HG02973 (cell line): ENCODE data around the gene PHF21A.

Experiments used
- ATAC-seq: cut with Tn5 transposase; IDR thresholded peaks from one replicate; pipeline ENCODE4 v1.9.1; 2021; ENCODE audit warnings: moderate library complexity; ENCODE audit not compliant: unreplicated experiment

PHF21A gene

DNA sequence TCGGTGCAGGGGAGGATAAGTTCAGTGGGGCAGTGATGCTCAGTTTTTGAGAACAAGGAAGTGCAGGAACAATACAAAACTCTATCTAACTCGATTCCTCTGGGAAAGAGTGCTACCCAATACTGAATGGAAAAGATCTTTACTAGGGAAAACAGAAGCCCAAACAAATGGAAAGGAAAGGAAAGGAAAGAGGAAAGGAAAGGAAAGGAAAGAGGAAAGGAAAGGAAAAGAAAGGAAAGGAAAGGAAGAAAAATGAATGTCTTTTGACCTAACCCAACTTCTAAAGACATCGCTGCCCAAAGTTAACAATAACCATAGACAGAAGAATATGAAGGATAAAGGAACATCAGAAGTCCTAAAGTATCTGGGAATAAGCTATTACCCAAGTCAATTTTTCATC is 41.6 kb downstream of the PHF21A start:
- no peak for ATAC-seq

DNA sequence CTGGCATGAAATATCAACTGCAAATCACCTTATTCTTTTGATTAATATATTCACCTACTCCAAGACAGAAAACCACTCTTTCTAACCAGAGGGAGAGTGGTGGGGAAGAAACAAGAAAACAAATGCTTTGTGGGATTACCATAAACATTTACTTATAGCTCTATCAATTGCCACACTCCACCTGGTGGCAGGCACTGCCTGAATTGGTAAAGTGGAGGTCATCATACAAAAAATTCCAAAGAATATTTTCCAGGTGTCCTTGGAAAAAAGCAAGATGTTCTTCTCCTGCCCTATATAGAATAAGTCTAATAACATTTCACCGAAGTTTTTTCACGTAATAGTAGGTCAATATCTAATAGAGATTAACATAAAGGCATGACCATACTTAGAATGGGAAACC is 45.3 kb downstream of the PHF21A start:
- no peak for ATAC-seq

DNA sequence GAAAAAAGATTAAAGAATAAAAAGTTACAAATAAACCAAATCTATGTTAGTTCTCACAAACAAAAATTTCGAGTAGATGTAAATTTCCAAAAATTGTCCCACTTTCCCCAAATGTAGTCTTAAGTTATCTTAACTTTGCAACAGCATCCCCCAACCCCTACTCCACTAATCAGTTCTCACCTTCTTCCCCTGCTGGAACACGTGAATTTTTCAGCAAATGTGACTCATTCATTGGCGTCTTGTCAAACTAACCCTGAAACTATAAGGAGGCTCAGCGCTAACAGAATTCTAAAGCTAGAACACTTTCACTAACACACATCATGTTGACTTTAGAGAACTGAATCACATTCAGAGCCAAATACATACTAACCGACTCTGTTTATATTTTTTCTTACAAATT is 46.1 kb downstream of the PHF21A start:
- ATAC-seq, result no peak

DNA sequence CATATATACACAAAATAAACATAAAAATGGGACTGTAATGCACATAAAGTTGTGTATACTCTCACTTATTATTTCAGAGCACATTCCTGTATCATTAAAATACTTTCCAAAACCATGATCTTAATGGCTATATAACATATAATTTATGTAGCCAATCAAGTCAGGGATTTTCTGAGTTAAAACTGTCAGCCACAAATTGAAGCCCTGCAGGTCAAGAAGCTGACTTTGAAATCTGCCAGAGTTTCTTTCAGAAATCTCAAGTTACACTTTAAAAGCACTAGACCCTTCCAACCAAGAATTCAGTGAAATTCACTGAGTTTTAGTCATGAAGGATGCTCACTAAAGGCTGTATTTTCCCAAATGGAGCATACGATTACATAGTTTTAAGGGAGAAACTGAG is 47.6 kb downstream of the PHF21A start:
- no peak for ATAC-seq

DNA sequence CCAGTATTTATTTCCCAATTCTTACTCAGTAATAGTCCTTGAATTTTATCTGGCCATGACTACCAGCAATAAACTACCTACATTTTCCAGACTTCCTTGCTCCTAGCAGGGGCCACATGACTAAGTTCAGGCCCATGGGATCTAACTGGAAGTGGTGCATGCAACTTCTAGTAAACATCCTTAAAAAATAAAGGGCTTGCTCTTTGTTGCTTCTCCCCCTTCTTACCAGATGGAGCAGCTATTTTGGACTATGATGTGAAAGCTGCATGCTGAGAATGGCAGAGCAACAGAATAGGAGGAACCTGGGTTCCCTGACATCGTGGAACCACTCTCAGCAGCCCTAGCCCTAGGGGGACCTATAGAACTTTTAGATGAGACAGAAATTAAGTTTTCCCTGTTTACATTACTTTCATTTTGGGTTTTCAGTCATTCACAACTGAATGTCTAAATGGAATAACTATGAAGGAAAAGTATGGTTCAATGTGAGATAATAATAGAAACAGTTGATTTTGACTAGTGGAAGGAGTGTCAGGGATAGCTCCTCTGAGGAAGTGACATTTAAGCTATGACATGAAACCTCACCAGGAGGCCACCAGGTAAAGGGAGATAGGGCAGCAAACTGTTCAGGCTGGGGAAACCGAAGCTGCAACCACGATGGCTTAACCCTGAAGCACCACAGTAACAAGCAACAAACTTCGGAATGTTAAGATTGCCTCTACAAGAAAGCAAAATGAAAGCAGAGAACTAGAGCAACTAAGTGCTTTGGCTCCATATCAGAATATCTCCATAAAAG is 48.9 kb downstream of the PHF21A start:
- ATAC-seq, result no peak

DNA sequence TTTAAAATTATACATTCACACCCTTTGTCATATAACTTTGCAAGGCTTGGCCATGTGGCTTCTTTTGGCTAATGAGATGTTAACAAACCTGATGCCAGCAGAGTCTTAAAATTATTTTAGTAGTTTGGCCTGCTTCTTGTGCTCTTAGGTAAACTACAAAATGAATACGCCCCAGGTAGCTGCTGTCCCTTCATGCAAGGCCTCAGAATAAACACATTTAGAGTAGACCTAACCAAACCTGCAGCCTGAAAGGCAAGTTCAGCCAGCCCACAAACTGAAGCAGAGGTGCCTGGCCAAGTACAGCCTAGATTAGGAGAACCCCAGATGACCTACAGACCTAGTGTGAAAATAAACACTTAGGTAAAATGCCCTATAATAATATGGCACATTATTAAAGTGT is 50.2 kb downstream of the PHF21A start:
- no peak for ATAC-seq

DNA sequence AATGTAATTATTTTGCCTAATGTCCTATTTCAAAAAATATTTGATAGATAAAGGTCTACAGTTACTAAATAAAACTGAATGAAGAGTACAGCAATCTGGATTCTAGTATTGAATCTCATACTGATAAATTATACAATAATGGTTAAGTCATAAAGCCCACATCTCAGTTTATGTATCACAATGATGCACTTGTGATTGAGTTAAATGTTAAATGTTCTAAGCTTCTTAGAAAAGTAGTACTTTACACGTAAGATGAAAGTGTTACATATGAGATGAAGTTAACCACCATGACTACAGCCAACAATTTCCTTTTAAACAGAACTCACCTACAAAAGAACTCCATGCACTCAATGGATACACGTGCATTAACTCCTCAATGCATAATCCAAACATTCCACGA is 51.7 kb downstream of the PHF21A start:
- ATAC-seq, result no peak

DNA sequence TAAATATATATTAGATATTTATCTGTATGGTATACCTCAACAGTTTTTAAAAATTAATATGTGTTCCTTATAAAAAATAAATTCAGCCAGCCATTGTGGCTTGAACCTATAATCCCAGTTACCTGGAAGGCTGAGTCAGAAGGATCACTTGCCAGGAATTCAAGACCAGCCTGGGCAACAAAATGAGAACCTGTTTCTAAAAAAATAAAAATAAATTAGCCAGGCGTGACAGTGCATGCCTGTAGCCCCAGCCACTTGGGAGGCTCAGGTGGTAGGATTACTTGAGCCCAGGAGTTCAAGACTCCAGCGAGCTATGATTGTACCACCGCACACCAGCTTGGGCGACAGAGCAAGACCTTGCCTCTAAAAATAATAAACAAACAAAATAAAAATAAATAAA is 54.9 kb downstream of the PHF21A start:
- no peak for ATAC-seq

DNA sequence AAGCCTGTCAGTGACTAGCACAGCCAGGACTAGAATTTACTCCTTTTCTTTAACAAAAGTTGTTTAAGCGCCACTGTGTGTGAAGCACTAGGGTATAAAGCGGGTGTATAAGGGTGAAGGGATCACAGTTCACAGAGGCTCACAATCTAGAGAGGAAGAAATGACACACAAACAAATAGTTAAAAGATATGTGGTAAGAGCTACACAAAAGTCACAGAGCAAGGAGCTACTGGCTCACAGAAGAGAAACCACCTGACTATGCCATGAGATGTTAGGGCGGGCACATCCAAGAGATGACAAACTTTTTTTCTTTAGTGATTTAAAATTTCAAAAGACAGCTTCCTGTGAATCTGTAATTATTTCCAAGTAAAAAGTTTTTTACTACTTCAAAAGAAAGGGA is 55.6 kb downstream of the PHF21A start:
- no peak for ATAC-seq

DNA sequence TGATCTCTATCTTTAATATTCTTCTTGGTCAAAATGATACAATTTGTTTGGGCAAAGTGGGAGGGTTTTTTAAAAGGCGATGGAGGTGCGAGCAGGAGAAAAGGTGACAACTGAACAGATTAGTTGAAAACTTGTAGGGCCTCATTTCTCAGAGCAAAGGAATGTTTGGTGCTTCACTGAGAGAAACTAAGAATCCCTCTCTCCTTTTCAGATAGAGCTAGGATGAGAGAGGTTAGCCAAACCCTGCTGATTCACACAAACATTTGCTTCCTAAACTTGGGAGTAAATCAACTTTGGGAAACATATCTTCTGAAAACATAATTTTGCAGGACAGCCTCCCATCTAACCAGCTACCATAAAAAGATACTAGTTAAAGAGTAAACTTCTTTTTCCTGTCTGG is 57.0 kb downstream of the PHF21A start:
- no peak for ATAC-seq

DNA sequence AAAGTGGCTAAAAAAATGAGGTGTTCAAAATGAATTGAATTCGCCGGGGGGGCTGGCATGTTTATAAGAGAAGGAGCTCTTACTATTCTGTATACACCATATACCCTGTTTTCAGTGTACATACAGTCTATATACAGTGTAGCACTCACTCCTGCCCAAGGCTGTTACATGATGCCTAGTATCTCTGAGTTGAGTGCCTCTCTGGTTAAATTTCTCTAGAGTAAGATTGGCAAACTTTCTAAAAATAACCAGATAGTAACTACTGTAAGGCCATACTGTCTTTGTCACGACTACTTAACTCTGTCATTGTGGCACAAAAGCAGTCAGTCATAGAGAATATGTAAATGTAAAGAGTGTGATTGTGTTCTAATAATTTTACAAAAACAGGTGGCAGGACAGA is 58.1 kb downstream of the PHF21A start:
- no peak for ATAC-seq

DNA sequence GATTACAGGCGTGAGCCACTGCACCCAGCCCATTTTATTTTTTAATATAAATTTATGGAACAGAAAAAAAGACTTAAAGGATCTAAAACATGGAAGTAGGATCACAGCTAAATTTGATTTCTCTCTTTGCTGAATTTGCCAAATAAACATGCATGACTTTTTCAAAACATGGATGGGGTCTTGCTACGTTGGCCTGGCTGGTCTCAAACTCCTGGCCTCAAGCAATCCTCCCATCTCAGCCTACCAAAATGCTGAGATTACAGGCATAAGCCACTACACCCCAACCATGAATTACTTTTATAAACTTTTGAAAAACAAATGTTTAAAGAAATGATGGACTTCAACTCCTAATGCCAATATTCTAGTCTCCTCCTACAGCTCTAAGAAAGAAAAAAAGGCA is 61.2 kb downstream of the PHF21A start:
- ATAC-seq, result no peak

DNA sequence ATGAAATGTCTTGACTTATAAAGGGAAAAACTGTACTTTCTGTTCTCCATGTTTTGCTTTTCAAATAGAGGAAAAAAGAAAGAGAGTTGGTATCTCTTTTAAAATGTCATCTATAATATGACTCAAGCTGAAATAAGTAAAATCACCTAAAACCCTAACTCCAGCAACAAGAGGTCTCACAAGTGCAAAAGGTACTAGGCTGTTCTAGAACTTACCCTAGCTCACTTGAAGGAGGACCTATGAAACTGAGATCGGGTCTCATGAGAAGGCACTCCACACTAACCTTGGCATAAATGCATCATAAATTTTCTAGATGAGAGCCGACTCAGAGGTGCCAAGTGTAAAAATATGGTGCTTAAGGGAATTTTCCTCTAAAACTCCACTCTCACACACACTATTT is 63.8 kb downstream of the PHF21A start:
- no peak for ATAC-seq

DNA sequence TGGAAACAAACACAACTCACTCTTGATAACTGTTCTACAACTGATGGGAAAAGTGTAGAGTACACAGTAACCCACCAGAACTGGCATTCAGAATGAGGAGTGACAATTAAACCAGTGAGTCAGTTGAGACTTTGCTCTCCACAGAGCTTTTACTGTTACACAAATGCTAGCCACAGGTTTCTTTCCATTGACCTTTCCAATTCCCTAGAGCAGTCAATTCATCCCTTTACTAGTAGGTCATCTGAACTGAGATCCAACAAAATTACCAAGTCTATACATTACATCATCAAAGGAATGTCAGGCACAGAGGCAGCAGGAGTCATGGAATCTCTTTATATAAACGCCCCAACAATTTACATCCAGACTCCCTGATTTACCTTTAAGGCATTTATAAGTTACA is 65.9 kb downstream of the PHF21A start:
- ATAC-seq, result no peak

DNA sequence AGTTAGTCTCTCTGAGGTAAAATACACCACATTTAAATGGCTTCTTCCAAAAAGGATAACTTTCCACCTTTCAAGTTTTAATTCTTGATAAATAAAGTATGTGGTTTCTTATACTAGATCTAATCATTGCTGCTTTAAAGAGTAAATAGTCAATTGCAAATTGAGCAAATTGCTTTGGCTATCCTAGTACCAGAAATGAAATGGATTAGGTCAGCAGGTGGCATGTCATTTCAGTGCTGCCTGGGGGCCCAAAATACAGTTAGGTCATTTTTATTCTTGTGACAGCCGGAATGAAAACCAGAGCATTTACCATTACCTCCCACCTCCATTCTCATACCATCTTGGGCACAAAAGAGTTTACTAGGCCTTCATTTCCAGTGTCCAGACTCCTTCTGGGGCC is 70.2 kb downstream of the PHF21A start:
- ATAC-seq, result no peak

DNA sequence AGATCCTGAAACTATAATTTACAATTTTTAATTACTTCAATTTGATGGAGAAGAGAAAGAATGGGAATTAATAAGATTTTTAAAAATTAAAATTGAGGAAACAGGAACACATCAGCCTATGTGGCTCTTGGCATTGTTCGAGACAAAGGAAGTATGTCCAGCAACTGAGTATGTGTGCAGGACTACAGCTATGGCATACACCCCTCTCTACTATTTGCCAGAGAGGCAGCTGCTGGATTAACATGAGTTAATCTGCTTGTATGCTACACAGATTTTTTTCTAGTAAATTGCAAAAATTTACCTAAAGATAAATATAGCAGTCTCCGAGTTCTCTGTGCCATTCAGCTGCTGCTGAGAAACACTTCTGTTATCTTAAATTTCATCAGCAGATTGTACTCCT is 70.6 kb downstream of the PHF21A start:
- ATAC-seq, result no peak

DNA sequence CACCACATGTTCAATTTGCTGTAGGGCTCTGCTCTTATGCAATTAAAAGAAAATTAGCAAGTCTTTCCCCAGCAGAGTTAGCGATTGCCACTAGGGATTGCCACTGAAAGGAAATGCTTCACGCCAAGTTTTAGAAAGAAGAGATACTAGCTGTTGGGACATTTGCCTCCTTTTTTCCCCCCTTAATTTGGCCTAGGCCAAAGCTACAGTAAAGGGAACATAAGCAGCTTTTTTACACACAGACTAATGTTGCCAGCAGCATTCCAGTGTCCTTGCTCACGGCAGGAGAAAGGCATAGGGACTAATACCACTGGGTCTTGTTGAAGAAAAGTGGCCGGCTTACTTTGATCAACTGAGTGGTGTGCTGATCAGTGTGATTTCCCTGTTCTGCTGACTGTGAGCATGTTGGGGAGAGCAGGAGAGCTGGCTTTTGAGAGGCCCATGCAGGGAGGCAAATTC is 71.2 kb downstream of the PHF21A start:
- ATAC-seq, result no peak

DNA sequence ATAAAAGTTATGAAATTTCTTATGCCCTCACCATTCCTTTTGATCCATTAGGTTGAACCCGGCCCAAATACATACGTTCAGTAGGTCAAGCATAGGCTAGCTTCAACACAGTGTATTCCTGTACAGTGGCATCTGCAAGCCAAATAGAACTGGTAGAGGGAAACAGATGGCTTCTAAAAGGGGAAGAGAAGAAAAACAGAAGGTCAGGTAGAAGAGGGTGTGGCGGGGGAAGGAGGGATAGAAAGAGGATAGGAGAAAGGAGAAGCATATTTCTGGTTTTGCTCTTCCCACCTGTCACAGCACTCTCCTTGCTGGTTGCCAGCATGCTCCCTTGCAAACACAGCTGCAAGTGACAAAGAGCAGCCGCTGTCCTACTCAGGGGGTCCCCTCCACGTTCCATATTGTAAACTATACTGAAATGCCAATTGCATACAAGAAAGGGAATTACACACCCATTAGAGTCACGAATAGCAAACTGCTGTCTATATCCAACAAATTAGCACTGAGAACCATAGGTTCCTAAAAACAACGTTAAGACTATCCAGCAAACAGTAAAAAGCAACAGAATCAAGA is 71.8 kb downstream of the PHF21A start:
- ATAC-seq, result no peak

DNA sequence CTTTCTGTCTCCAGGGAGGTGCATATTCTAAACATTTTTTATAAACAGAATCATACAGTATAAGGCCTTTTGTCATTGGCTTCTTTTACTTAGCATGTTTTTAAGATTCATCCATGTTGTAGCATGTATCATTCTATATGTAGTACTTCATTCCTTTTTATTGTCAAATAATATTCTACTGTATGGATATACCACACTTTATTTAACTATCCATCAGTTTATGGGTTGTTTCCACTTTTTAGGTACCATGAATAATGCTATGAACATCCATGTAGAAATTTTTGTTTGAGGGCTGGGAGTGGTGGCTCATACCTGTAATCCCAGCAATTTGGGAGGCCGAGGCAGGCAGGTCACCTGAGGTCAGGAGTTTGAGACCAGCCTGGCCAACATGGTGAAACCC is 73.1 kb downstream of the PHF21A start:
- no peak for ATAC-seq

DNA sequence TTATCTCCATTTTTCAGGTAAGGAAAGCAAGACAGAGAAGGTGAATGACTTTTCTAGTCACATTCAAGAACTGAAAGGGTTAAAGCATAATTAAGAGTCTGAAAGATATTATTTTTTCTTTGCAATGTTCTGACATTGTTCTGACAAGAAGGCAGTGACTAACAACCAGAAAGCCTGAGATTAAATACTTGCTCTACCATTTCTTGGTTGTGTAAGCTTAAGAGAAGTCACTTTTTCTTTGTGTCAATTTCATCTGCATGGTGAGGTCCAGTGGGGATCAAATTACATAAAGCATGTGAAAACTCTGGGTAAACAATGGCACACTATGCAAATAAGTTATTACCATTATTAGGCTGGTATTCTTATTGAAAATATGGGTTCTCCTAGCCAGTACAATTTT is 73.7 kb downstream of the PHF21A start:
- ATAC-seq, result no peak

DNA sequence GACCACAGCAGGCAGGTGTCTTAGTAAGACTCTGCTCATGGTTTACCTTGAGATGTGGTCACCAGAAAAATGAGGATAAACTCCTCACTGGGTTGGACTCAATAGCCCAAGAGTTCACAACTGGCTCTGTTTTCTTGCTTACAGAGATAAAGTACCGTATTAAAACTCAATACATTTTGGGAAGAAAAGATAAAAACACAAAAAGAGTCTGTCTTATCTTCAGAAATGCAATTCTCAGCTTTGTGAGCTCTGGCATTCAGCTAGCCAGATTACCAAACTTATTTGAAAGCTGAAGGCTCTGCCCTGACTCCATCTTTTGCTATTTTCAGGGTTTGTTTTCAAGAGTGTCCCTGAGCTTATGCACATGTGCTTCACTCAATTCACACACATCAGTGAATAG is 75.4 kb downstream of the PHF21A start:
- no peak for ATAC-seq

DNA sequence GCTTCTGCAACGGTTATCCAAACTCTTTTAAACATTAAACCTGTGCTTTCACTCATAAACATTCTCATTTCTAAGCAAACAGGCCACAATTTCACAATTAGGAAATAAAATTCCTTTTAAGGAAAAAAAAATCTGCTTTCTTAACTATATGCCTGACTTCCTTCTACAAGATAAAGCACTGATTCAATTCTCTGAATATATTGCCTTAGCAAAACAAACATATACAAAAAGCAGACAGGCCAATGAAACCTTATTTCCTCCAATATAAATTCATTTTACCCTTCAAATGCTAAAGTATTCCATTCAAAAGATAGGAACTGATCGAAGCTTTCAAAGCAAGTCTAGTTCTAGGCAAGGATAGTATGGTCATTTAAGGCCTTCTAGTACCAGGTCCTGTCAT is 76.7 kb downstream of the PHF21A start:
- no peak for ATAC-seq

DNA sequence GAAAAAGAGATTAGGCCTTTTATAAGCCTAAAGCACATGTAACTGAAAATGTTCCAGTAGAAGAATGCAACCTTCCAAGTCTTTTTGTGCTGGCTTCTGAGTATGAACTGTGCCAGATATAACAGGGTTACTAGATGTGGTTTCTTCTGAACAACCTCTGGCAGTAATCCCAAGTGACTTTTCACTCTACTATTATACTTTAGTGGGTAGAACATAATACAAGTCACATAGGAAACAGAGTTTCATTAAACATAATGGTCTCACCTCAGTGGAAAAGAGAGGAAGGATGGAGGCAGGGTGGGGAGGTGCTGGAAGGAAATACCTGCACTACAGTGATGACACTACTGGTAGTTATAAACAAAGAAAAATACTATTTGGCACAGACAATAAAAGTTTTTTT is 81.3 kb downstream of the PHF21A start:
- ATAC-seq, result no peak
